Sigmoid colon (tissue), 4 donors: ENCODE results near the gene CAPZA2.

Source experiments
- EP300 ChIP-seq, 4 donors: sonication (generic); formaldehyde crosslinking; IDR thresholded peaks; one replicate each; pipeline ENCODE4 v1.6.1; 2017; ENCODE audit warnings: antibody characterized with exemption in 4 of 4
- POLR2A ChIP-seq, 2 donors: fragments of 450-650 bp; IDR thresholded peaks; one replicate each; pipeline ENCODE4 v1.6.1; 2016; ENCODE audit warnings: antibody characterized with exemption in 2 of 2, mild to moderate bottlenecking in 2 of 2, moderate library complexity in 2 of 2
- TF ChIP-seq, protein P1 (sequence below), 4 experiments: fragments of 450-650 bp in 3 of 4; fragments of 200-600 bp in 1 of 4; IDR thresholded peaks; one replicate each; pipeline ENCODE4 v1.5.1; 2016 to 2019; ENCODE audit warnings: antibody characterized with exemption in 4 of 4, mild to moderate bottlenecking in 3 of 4, moderate library complexity in 2 of 4

DNA sequence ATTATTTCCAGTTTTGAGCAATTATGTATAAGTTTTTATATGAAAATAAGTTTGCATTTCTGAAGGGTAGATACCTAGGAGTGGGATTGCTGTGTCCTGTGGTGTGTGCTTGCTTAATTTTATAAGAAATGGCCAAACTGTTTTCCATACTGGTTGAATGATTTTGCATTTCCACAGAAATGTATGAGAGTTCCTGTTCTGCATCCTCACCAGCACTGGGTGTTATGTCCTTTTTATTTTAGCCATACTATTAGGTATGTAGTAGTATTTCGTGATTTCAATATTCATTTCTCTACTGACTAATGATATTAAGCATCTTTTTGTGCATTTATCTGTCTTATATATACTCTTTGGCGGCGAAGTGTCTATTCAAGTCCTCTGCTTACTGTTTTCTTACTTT lies 22.3 kb downstream of the CAPZA2 start:
- TF ChIP-seq POLR2A (IDR thresholded peaks at IDR 0.05) = no peak
- TF ChIP-seq, protein P1, sequence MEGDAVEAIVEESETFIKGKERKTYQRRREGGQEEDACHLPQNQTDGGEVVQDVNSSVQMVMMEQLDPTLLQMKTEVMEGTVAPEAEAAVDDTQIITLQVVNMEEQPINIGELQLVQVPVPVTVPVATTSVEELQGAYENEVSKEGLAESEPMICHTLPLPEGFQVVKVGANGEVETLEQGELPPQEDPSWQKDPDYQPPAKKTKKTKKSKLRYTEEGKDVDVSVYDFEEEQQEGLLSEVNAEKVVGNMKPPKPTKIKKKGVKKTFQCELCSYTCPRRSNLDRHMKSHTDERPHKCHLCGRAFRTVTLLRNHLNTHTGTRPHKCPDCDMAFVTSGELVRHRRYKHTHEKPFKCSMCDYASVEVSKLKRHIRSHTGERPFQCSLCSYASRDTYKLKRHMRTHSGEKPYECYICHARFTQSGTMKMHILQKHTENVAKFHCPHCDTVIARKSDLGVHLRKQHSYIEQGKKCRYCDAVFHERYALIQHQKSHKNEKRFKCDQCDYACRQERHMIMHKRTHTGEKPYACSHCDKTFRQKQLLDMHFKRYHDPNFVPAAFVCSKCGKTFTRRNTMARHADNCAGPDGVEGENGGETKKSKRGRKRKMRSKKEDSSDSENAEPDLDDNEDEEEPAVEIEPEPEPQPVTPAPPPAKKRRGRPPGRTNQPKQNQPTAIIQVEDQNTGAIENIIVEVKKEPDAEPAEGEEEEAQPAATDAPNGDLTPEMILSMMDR (IDR thresholded peaks at IDR 0.05) = no peak
- TF ChIP-seq EP300 (IDR thresholded peaks at IDR 0.05) = no peak
